HepG2 (cell line): ENCODE results near the gene RBM12. TPM values are rescaled to one million over a fixed set of nuclear protein-coding genes. Genes with fewer than 3 reads are reported as not detected.
A peak's percentile ranks its signal among the peaks of the same experiment; 100 is the strongest.

ENCODE experiments used
- AGO1 ChIP-seq: fragments of 200-400 bp; formaldehyde crosslinking; IDR thresholded peaks from 2 replicates; pipeline ENCODE4 v1.6.1; 2017; ENCODE audit warnings: mild to moderate bottlenecking, low read depth, low read length, moderate library complexity; ENCODE audit not compliant: poor library complexity, severe bottlenecking
- ATF4 ChIP-seq, 2 experiments: fragments of 450-650 bp in 1 of 2; sonication (generic) in 1 of 2; formaldehyde crosslinking; IDR thresholded peaks; 2 replicates each; pipeline versions ENCODE4 v1.5.0 to v1.8.0; 2020 to 2022; ENCODE audit warnings: mild to moderate bottlenecking in 1 of 2, missing genetic modification reagents in 1 of 2
- CREM ChIP-seq, 2 experiments: sonication (generic) in 1 of 2; formaldehyde crosslinking in 1 of 2; IDR thresholded peaks; 2 replicates each; pipeline versions ENCODE4 v1.4.0 to v1.6.1; 2016 to 2020; ENCODE audit warnings: antibody characterized with exemption in 1 of 2, mild to moderate bottlenecking in 1 of 2, missing genetic modification reagents in 1 of 2
- EHMT2 ChIP-seq: fragments of 200-600 bp; sonication (generic); IDR thresholded peaks from 2 replicates; pipeline ENCODE4 v1.7.0; 2017; ENCODE audit warnings: antibody characterized with exemption, low read depth, low read length, borderline replicate concordance
- ERF ChIP-seq: IDR thresholded peaks from 2 replicates; pipeline ENCODE4 v1.6.1; 2018; ENCODE audit warnings: missing biosample characterization, missing genetic modification reagents
- IRF9 ChIP-seq: sonication (generic); formaldehyde crosslinking; IDR thresholded peaks from 2 replicates; pipeline ENCODE4 v1.8.0; 2022; ENCODE audit warnings: missing genetic modification reagents, mild to moderate bottlenecking, borderline replicate concordance
- MYPOP ChIP-seq: sonication (generic); formaldehyde crosslinking; IDR thresholded peaks from 2 replicates; pipeline ENCODE4 v1.8.1; 2023; ENCODE audit warnings: mild to moderate bottlenecking, moderate library complexity, missing genetic modification reagents
- RNF2 ChIP-seq: fragments of 450-650 bp; conservative IDR thresholded peaks from 2 replicates; pipeline ENCODE4 v1.6.1; 2016; ENCODE audit warnings: low read depth
- SALL2 ChIP-seq: sonication (generic); formaldehyde crosslinking; IDR thresholded peaks from 2 replicates; pipeline ENCODE4 v1.8.1; 2023; ENCODE audit warnings: mild to moderate bottlenecking, missing genetic modification reagents, inconsistent platforms
- SMAD1 ChIP-seq: sonication (generic); formaldehyde crosslinking; IDR thresholded peaks from 2 replicates; pipeline ENCODE4 v1.4.0; 2020; ENCODE audit warnings: missing genetic modification reagents, low read depth, mild to moderate bottlenecking, borderline replicate concordance
- SMAD3 ChIP-seq: sonication (generic); formaldehyde crosslinking; IDR thresholded peaks from 2 replicates; pipeline ENCODE4 v1.4.0; 2020; ENCODE audit warnings: missing genetic modification reagents
- ZNF343 ChIP-seq: sonication (generic); formaldehyde crosslinking; IDR thresholded peaks from 2 replicates; pipeline ENCODE4 v1.4.0; 2020; ENCODE audit warnings: mild to moderate bottlenecking, missing genetic modification reagents
- ZNF546 ChIP-seq: sonication (generic); formaldehyde crosslinking; conservative IDR thresholded peaks from 2 replicates; pipeline ENCODE4 v1.8.1; 2023; ENCODE audit warnings: mild to moderate bottlenecking, missing genetic modification reagents
- polyA plus RNA-seq, 8 experiments: library from polyadenylated mRNA; depleted of rRNA in 3 of 8; stranded (reverse) in 7 of 8; unstranded in 1 of 8; fragments of >200 nt; fragmentation: Illumina TruSeq in 4 of 8; extraction: Trizol in 4 of 8; gene quantifications; 2 replicates each; pipeline versions ENCODE4 v1.2.1 to v1.2.3, GENCODE V29; 2011 to 2016; ENCODE audit warnings: low read depth in 4 of 8, missing spikeins in 1 of 8, mixed read lengths in 1 of 8; ENCODE audit not compliant: insufficient read depth in 1 of 8
- total RNA-seq, 5 experiments: library from RNA; depleted of rRNA; stranded (reverse); fragments of >200 nt; fragmentation: Illumina TruSeq; extraction: Trizol; gene quantifications; 2 replicates each; pipeline ENCODE4 v1.2.3, GENCODE V29; 2016; ENCODE audit warnings: low read depth in 1 of 5
- TF ChIP-seq, protein P1 (sequence below): sonication (generic); formaldehyde crosslinking; IDR thresholded peaks from 2 replicates; pipeline ENCODE4 v1.4.0; 2020; ENCODE audit warnings: mild to moderate bottlenecking, missing genetic modification reagents
- TF ChIP-seq, protein P2 (sequence below): sonication (generic); formaldehyde crosslinking; IDR thresholded peaks from 2 replicates; pipeline ENCODE4 v1.8.1; 2022; ENCODE audit warnings: low read depth, mild to moderate bottlenecking, missing genetic modification reagents
- TF ChIP-seq, protein P3 (sequence below): IDR thresholded peaks from 2 replicates; pipeline ENCODE4 v1.6.1; 2016

RBM12 gene
- total and polyA plus RNA-seq, 2 of the 13 experiments (the other 11 are each of a cell fraction or from before 2014, with no cell fraction given), result 97.9 to 104 TPM

GRCh38 chr20:35695245-35695749 lies 30.6 kb upstream of the RBM12 start (continued):
- TF ChIP-seq, protein P1, sequence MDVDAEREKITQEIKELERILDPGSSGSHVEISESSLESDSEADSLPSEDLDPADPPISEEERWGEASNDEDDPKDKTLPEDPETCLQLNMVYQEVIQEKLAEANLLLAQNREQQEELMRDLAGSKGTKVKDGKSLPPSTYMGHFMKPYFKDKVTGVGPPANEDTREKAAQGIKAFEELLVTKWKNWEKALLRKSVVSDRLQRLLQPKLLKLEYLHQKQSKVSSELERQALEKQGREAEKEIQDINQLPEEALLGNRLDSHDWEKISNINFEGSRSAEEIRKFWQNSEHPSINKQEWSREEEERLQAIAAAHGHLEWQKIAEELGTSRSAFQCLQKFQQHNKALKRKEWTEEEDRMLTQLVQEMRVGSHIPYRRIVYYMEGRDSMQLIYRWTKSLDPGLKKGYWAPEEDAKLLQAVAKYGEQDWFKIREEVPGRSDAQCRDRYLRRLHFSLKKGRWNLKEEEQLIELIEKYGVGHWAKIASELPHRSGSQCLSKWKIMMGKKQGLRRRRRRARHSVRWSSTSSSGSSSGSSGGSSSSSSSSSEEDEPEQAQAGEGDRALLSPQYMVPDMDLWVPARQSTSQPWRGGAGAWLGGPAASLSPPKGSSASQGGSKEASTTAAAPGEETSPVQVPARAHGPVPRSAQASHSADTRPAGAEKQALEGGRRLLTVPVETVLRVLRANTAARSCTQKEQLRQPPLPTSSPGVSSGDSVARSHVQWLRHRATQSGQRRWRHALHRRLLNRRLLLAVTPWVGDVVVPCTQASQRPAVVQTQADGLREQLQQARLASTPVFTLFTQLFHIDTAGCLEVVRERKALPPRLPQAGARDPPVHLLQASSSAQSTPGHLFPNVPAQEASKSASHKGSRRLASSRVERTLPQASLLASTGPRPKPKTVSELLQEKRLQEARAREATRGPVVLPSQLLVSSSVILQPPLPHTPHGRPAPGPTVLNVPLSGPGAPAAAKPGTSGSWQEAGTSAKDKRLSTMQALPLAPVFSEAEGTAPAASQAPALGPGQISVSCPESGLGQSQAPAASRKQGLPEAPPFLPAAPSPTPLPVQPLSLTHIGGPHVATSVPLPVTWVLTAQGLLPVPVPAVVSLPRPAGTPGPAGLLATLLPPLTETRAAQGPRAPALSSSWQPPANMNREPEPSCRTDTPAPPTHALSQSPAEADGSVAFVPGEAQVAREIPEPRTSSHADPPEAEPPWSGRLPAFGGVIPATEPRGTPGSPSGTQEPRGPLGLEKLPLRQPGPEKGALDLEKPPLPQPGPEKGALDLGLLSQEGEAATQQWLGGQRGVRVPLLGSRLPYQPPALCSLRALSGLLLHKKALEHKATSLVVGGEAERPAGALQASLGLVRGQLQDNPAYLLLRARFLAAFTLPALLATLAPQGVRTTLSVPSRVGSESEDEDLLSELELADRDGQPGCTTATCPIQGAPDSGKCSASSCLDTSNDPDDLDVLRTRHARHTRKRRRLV (CRISPR knock-in tag), result no peak
- TF ChIP-seq, protein P2, sequence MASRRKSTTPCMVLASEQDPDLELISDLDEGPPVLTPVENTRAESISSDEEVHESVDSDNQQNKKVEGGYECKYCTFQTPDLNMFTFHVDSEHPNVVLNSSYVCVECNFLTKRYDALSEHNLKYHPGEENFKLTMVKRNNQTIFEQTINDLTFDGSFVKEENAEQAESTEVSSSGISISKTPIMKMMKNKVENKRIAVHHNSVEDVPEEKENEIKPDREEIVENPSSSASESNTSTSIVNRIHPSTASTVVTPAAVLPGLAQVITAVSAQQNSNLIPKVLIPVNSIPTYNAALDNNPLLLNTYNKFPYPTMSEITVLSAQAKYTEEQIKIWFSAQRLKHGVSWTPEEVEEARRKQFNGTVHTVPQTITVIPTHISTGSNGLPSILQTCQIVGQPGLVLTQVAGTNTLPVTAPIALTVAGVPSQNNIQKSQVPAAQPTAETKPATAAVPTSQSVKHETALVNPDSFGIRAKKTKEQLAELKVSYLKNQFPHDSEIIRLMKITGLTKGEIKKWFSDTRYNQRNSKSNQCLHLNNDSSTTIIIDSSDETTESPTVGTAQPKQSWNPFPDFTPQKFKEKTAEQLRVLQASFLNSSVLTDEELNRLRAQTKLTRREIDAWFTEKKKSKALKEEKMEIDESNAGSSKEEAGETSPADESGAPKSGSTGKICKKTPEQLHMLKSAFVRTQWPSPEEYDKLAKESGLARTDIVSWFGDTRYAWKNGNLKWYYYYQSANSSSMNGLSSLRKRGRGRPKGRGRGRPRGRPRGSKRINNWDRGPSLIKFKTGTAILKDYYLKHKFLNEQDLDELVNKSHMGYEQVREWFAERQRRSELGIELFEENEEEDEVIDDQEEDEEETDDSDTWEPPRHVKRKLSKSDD (CRISPR knock-in tag), result 0 out of 2 replicates have a peak, but pooled peaks have one; percentile 23
- TF ChIP-seq SALL2 (peak; percentile 56; the same call in 1 of the 2 replicates), CREM (IDR thresholded peaks at IDR 0.05) (peak; percentile 54; the same call in 1 of the 2 replicates), CREM (CRISPR knock-in tag; IDR thresholded peaks at IDR 0.05) (no peak), ZNF343 (no peak), ZNF546 (CRISPR knock-in tag) (no peak), RNF2 (no peak), SMAD3 (CRISPR knock-in tag) (peak; percentile 75; the same call in 1 of the 2 replicates), ATF4 (CRISPR knock-in tag; IDR thresholded peaks at IDR 0.05) (no peak), IRF9 (no peak), SMAD1 (no peak), AGO1 (no peak), MYPOP (CRISPR knock-in tag) (peak; percentile 14; the same call in 1 of the 2 replicates), ERF (CRISPR knock-in tag) (no peak), EHMT2 (no peak)
- TF ChIP-seq, protein P3, sequence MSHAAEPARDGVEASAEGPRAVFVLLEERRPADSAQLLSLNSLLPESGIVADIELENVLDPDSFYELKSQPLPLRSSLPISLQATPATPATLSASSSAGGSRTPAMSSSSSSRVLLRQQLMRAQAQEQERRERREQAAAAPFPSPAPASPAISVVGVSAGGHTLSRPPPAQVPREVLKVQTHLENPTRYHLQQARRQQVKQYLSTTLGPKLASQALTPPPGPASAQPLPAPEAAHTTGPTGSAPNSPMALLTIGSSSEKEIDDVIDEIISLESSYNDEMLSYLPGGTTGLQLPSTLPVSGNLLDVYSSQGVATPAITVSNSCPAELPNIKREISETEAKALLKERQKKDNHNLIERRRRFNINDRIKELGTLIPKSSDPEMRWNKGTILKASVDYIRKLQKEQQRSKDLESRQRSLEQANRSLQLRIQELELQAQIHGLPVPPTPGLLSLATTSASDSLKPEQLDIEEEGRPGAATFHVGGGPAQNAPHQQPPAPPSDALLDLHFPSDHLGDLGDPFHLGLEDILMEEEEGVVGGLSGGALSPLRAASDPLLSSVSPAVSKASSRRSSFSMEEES (CRISPR knock-in tag), result no peak
